Measurements from ENCODE around the gene MICAL2.

DNA sequence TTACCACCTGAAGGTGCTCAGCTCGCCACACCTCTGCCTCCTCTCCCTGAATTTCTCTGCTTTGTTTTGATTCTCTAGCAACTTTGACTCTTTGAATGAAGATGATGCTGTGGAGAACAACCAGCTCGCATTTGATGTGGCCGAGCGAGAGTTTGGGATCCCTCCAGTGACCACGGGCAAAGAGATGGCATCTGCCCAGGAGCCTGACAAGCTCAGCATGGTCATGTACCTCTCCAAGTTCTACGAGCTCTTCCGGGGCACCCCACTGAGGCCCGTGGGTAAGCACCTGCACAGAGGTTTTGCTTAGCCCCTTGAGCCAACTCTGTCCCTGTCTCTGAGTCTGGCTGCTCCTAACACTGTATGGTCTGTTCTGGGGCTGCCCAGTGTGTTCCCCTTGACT lies 115.7 kb downstream of the MICAL2 start:
- no peak for TF ChIP-seq CTCF (IDR thresholded peaks at IDR 0.05)
- no peak for TF ChIP-seq EP300 (IDR thresholded peaks at IDR 0.05)
- no peak for TF ChIP-seq POLR2A (IDR thresholded peaks at IDR 0.05; ENCODE audit: low read depth)

Measured in esophagus muscularis mucosa (tissue), 4 donors.